Right ventricle myocardium superior (tissue), 1 donor: ENCODE measurements around the gene NDST1. TPM values are rescaled to one million over a fixed set of nuclear protein-coding genes. Genes with fewer than 3 reads are reported as not detected.

Experiments
- ATAC-seq: fragments of 200-7000 bp; cut with Tn5 transposase; one replicate; pipeline ENCODE4 v1.9.1; 2020; ENCODE audit warnings: mild to moderate bottlenecking; ENCODE audit not compliant: poor library complexity
- DNase-seq: peaks from one replicate; pipeline ENCODE4 v3.0.0-alpha.2; 2020
- intact Hi-C: fragments of 100-400 bp; cut with DNase I; formaldehyde crosslinking; loops from one replicate; pipeline ENCODE4 v1.11.2; 2022
- total RNA-seq: library from RNA; stranded (reverse); fragmentation: NEBNext Ultra II Directional; extraction: Animal tissue kit (Norgen Biotek cat#: 25700); gene quantifications from one replicate; pipeline ENCODE4 v1.2.1, GENCODE V29; 2021
- donor health status: DM: no; HTN: yes; CAD: no; lungs with severe emphysema.

Gene NDST1
- total RNA-seq, 1 donor from 2014 or later, result 50.8 TPM

GRCh38 chr5:150605546-150605945, 97.6 kb downstream of the NDST1 start:
- ATAC-seq (no peak), DNase-seq (peak; percentile 7)

GRCh38 chr5:150606476-150606875, 98.5 kb downstream of the NDST1 start:
- ATAC-seq, result no peak
- intact Hi-C loops, result no loop called here
- peak; percentile 28 for DNase-seq

More at GRCh38 chr5:150605546-150605945, 97.6 kb downstream of the NDST1 start:
- intact Hi-C loops, result no loop called here

GRCh38 chr5:150607105-150607504, 99.2 kb downstream of the NDST1 start:
- no peak for ATAC-seq
- intact Hi-C loops, result no loop called here

More at GRCh38 chr5:150607105-150607504, 99.2 kb downstream of the NDST1 start:
- DNase-seq, result no peak

Other genes starting within 250 kb of the NDST1 start
- gene CAMK2A, start 218.4 kb upstream of the NDST1 start, total RNA-seq, result 17.1 TPM
- 0.38 TPM for gene ARSI, start 205.2 kb upstream of the NDST1 start, total RNA-seq
- gene TCOF1, start 150.4 kb upstream of the NDST1 start, total RNA-seq, result 17.3 TPM
- 263 TPM for gene CD74, start 95.2 kb upstream of the NDST1 start, total RNA-seq
- 1,133 TPM for gene RPS14, start 58.4 kb upstream of the NDST1 start, total RNA-seq
- 645 TPM for gene SYNPO, start 132.5 kb downstream of the NDST1 start, total RNA-seq
- 4.0 TPM for gene MYOZ3, start 153.1 kb downstream of the NDST1 start, total RNA-seq
- gene RBM22, start 192.9 kb downstream of the NDST1 start, total RNA-seq, result 26.9 TPM